ENCODE data around the gene UGT1A4.
A peak's percentile ranks its signal among the peaks of the same experiment; 100 is the strongest.

Gene UGT1A4

GRCh38 chr2:233821709-233822100 is 103.2 kb downstream of the UGT1A4 start:
- DNase-seq: no peak
- H3K4me3 ChIP-seq (ENCODE audit: low read depth, low read length): no peak overlapping the region
- TF ChIP-seq, protein P1, sequence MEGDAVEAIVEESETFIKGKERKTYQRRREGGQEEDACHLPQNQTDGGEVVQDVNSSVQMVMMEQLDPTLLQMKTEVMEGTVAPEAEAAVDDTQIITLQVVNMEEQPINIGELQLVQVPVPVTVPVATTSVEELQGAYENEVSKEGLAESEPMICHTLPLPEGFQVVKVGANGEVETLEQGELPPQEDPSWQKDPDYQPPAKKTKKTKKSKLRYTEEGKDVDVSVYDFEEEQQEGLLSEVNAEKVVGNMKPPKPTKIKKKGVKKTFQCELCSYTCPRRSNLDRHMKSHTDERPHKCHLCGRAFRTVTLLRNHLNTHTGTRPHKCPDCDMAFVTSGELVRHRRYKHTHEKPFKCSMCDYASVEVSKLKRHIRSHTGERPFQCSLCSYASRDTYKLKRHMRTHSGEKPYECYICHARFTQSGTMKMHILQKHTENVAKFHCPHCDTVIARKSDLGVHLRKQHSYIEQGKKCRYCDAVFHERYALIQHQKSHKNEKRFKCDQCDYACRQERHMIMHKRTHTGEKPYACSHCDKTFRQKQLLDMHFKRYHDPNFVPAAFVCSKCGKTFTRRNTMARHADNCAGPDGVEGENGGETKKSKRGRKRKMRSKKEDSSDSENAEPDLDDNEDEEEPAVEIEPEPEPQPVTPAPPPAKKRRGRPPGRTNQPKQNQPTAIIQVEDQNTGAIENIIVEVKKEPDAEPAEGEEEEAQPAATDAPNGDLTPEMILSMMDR (IDR thresholded peaks at IDR 0.05; ENCODE audit: low read depth, low read length): no peak
- H3K27ac ChIP-seq: no peak overlapping the region
- no peaks in the 10 kb centered on the region for H3K36me3 ChIP-seq
- no peaks in the 10 kb centered on the region for H3K27me3 ChIP-seq (ENCODE audit: insufficient read depth, low read depth, severe bottlenecking)
- H3K9me3 ChIP-seq (ENCODE audit: severe bottlenecking): no peaks in the 10 kb centered on the region

DNA sequence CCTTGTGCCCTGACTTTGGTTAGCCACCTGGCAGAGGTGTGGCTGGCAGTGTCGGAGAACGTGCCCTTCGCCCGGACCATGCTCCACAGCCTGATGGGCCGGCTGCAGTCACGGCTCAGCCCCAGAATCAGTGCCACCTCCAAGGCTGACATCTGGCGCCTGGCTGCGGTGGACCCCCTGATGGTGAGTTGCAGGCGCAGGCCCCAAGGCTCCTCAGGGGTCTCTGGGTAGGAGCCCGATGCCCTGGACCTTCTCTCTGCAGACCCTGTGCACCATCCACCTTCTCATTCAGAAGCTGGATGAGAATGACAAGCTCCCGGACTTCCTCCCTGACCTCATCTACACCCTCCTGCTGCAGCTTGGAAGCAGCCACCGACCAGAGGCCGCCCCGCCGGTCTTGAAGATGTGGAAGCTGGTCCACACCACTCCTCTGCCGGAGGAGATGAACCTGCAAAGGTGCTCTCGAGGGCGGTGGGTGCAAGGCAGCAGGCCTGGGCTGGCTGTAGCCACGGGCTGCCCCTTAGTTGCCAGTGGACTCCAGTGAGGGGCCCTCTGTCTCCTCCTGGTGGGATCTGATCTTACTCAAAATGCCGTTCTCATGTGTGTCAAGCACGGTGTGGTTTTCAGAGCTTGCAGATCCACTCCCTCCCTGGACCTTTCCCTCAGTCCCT is 103.7 kb downstream of the UGT1A4 start:
- TF ChIP-seq, protein P1 (IDR thresholded peaks at IDR 0.05; ENCODE audit: low read depth, low read length): no peak
- no peak overlapping the region for H3K27ac ChIP-seq
- peak; percentile 4 for DNase-seq
- H3K36me3 ChIP-seq: no peaks in the 10 kb centered on the region
- H3K4me3 ChIP-seq (ENCODE audit: low read depth, low read length): no peak overlapping the region
- no peaks in the 10 kb centered on the region for H3K27me3 ChIP-seq (ENCODE audit: insufficient read depth, low read depth, severe bottlenecking)
- no peaks in the 10 kb centered on the region for H3K9me3 ChIP-seq (ENCODE audit: severe bottlenecking)

Measured in WERI-Rb-1 (cell line).